ENCODE results near the gene COA3.

GRCh38 chr17:42787266-42787665, 11.2 kb downstream of the COA3 start:
- TF ChIP-seq CTCF (IDR thresholded peaks at IDR 0.05) (no peak), POLR2A (IDR thresholded peaks at IDR 0.05) (no peak)
